Endothelial cell of umbilical vein (primary cell): Measurements from ENCODE around the gene ITM2C. TPM values are rescaled to one million over a fixed set of nuclear protein-coding genes. Genes with fewer than 3 reads are reported as not detected.

ENCODE experiments used
- BruUV-seq: library from RNA; stranded (reverse); fragments of 400-500 nt; replicated peaks from 2 replicates; lab custom pipeline; 2021; lab: Mats Ljungman, UMichigan
- CTCF ChIA-PET: fragments of 300-600, 350-600 bp; sonication (Branson Sonifier 250); formaldehyde crosslinking; loops from one replicate; lab custom pipeline; 2021; ENCODE audit warnings: antibody characterized with exemption, inconsistent platforms; lab: Charles Lee
- POLR2A ChIA-PET: fragments of 300-600, 350-600 bp; sonication (Branson Sonifier 250); formaldehyde crosslinking; loops from one replicate; lab custom pipeline; 2021; ENCODE audit warnings: antibody characterized with exemption, inconsistent platforms; lab: Charles Lee
- DNase-seq: peaks from one replicate; pipeline ENCODE4 v3.0.0-alpha.2; 2011; ENCODE audit warnings: low read depth, low spot score
- FAIRE-seq: peaks from 2 replicates; lab custom pipeline; 2011; peaks lifted over from hg19 to GRCh38; lab: Jason Lieb, UNC
- H2AFZ ChIP-seq: 2 replicates; pipeline ENCODE4 v1.6.0; 2012; ENCODE audit warnings: low read depth, low read length, control low read depth, inconsistent platforms
- H3K27ac ChIP-seq: 2 replicates; pipeline ENCODE4 v1.5.1; 2011; ENCODE audit warnings: low read depth, mild to moderate bottlenecking, control low read depth, low read length, moderate library complexity; ENCODE audit not compliant: insufficient read depth
- H3K27me3 ChIP-seq, 2 experiments: 2 replicates each; pipeline versions ENCODE4 v1.6.0 to v1.6.1; 2011; ENCODE audit warnings: low read length in 2 of 2, mixed read lengths in 1 of 2; ENCODE audit not compliant: control insufficient read depth in 2 of 2, insufficient read depth in 2 of 2
- H3K36me3 ChIP-seq, 2 experiments: 2 replicates in 1 of 2; 3 replicates in 1 of 2; pipeline ENCODE4 v1.5.1; 2011; ENCODE audit warnings: low read length in 2 of 2, mild to moderate bottlenecking in 1 of 2, moderate library complexity in 1 of 2; ENCODE audit not compliant: control insufficient read depth in 2 of 2, insufficient read depth in 2 of 2; ENCODE audit errors: extremely low read depth in 1 of 2
- H3K4me1 ChIP-seq: 3 replicates; pipeline ENCODE4 v1.5.1; 2011; ENCODE audit warnings: mild to moderate bottlenecking, low read length; ENCODE audit not compliant: control insufficient read depth, insufficient read depth; ENCODE audit errors: extremely low read depth
- H3K4me2 ChIP-seq: 2 replicates; pipeline ENCODE4 v1.6.1; 2011; ENCODE audit warnings: low read length, control low read depth, mixed read lengths; ENCODE audit not compliant: insufficient read depth
- H3K4me3 ChIP-seq, 3 experiments: fragments of 200-600 bp in 1 of 3; sonication (generic), shearing (Covaris generic) in 1 of 3; replicated peaks in 1 of 3; 2 replicates each; pipeline ENCODE4 v1.5.1; 2011 to 2016; ENCODE audit warnings: control low read depth in 3 of 3, low read length in 3 of 3, mild to moderate bottlenecking in 2 of 3, inconsistent platforms in 1 of 3, low read depth in 1 of 3, moderate library complexity in 1 of 3; ENCODE audit not compliant: insufficient read depth in 1 of 3
- H3K79me2 ChIP-seq: 2 replicates; pipeline ENCODE4 v1.6.0; 2012; ENCODE audit warnings: low read length, inconsistent platforms; ENCODE audit not compliant: control insufficient read depth, insufficient read depth
- H3K9ac ChIP-seq: replicated peaks from 2 replicates; pipeline ENCODE3; 2011; ENCODE audit warnings: low read length, control low read depth; ENCODE audit not compliant: insufficient read depth; ENCODE audit errors: extremely low read depth
- H3K9me1 ChIP-seq: replicated peaks from 3 replicates; pipeline ENCODE4 v1.6.0; 2011; ENCODE audit warnings: mild to moderate bottlenecking, low read length; ENCODE audit not compliant: control insufficient read depth, insufficient read depth; ENCODE audit errors: extremely low read depth
- H3K9me3 ChIP-seq: replicated peaks from 2 replicates; pipeline ENCODE4 v1.5.1; 2012; ENCODE audit warnings: low read length, inconsistent platforms; ENCODE audit not compliant: control insufficient read depth, insufficient read depth
- H4K20me1 ChIP-seq: replicated peaks from 2 replicates; pipeline ENCODE3; 2011; ENCODE audit warnings: mild to moderate bottlenecking, low read length; ENCODE audit not compliant: control insufficient read depth, insufficient read depth; ENCODE audit errors: extremely low read depth
- EZH2 ChIP-seq: IDR thresholded peaks from 2 replicates; pipeline ENCODE4 v1.6.1; 2012; ENCODE audit warnings: borderline replicate concordance, low read depth, mild to moderate bottlenecking, moderate library complexity, low read length, inconsistent platforms; ENCODE audit not compliant: severe bottlenecking
- FOS ChIP-seq: IDR thresholded peaks from 2 replicates; pipeline ENCODE4 v1.6.1; 2011; ENCODE audit warnings: mild to moderate bottlenecking, low read length, moderate library complexity, borderline replicate concordance; ENCODE audit not compliant: insufficient read depth
- GATA2 ChIP-seq: IDR thresholded peaks from 2 replicates; pipeline ENCODE4 v1.7.0; 2011; ENCODE audit warnings: low read depth, mild to moderate bottlenecking, moderate library complexity, mixed read lengths, low read length; ENCODE audit not compliant: insufficient read length, insufficient read depth
- JUN ChIP-seq: IDR thresholded peaks from 2 replicates; pipeline ENCODE4 v1.6.1; 2011; ENCODE audit warnings: borderline replicate concordance, low read depth; ENCODE audit not compliant: insufficient read length, insufficient read depth
- MAX ChIP-seq: IDR thresholded peaks from 2 replicates; pipeline ENCODE4 v1.6.1; 2011; ENCODE audit not compliant: insufficient read depth, insufficient read length
- MYC ChIP-seq: IDR thresholded peaks from one replicate; pipeline ENCODE4 v1.6.1; 2011; ENCODE audit warnings: mild to moderate bottlenecking, low read depth, low read length
- POLR2A ChIP-seq: IDR thresholded peaks from 2 replicates; pipeline ENCODE4 v1.6.1; 2012; ENCODE audit warnings: low read depth, mild to moderate bottlenecking, control low read depth, low read length
- POLR2AphosphoS5 ChIP-seq: IDR thresholded peaks from 2 replicates; pipeline ENCODE4 v1.6.1; 2012; ENCODE audit warnings: low read depth, mild to moderate bottlenecking, control low read depth, low read length, moderate library complexity; ENCODE audit not compliant: insufficient read depth
- dilution Hi-C: fragments of 300-500 bp; cut with MboI; formaldehyde crosslinking; loops from one replicate; pipeline ENCODE4 v1.15.0; 2019; ENCODE audit warnings: low sequenced_read_pairs; ENCODE audit not compliant: extremely low pct_ligation_motif_present
- intact Hi-C: fragments of 100-400 bp; cut with micrococcal nuclease; formaldehyde crosslinking; loops from one replicate; pipeline ENCODE4 v1.10.0; 2022
- polyA plus RNA-seq, 4 experiments: library from polyadenylated mRNA; depleted of rRNA in 3 of 4; stranded (reverse) in 3 of 4; unstranded in 1 of 4; fragments of >200 nt; gene quantifications; 2 replicates each; pipeline versions ENCODE4 v1.2.1 to v1.2.3, GENCODE V29; 2011 to 2012; ENCODE audit warnings: missing spikeins in 1 of 4
- total RNA-seq: library from RNA; stranded (reverse); gene quantifications from 2 replicates; pipeline ENCODE4 v1.2.3, GENCODE V29; 2021
- TF ChIP-seq, protein P1 (sequence below), 2 donors: IDR thresholded peaks; 1 replicate in 1 of 2; 2 replicates in 1 of 2; pipeline ENCODE4 v1.5.1; 2011; ENCODE audit warnings: low read length in 2 of 2, mild to moderate bottlenecking in 2 of 2, moderate library complexity in 2 of 2, control low read depth in 1 of 2, inconsistent platforms in 1 of 2, low read depth in 1 of 2; ENCODE audit not compliant: insufficient read depth in 1 of 2; ENCODE audit errors: extremely low read depth in 1 of 2

The ITM2C gene
- total and polyA plus RNA-seq, 2 donors (not counting 3 experiments of a cell fraction or from before 2014, with no cell fraction given): 12.0 to 12.1 TPM

DNA sequence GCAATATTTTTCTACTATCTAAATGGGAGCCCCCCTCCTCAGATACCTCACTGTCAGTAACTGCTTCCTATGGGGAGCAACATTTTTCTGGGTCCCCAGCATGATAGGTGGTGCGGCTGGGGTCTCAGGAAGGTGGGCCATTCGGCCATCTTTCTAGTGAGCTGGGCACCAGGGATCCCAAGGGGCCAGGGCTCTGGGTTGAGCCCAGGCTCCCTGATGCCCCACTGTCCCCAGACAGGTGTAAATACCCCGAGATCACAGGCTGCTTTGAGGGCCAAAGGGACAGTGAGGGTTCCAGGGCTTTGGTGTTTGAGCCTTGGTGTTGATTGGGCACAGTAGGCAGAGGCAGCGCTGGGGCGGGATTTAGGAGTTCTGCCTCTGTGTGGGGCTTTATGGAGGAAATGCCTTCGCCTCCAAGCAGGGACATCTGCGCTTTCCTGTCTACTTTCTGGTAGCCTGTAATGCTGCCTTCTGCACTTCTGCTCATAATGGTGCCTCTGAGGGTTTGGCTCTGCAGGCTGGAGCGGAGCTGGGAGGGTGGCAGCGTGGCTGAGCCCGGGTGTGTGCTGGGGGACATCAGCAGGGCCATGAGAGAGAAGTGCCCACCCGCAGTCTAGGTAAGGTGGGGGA, 5.3 kb downstream of the ITM2C start:
- BruUV-seq: no TSS peak
- intact Hi-C loops (no loop called here), dilution Hi-C loops (no loop called here)
- Histone ChIP-seq H3K36me3 (no peaks in the 10 kb centered on the region), H2AFZ (no peak overlapping the region), H3K27me3 (peaks cover 7 to 12% of the 10 kb centered on the region in 2 experiments), H3K4me1 (no peaks in the 10 kb centered on the region), H3K4me2 (no peak overlapping the region), H3K9me3 (no peaks in the 10 kb centered on the region), H3K79me2 (no peaks in the 10 kb centered on the region), H4K20me1 (no peaks in the 10 kb centered on the region), H3K9ac (no peak overlapping the region), H3K27ac (no peak overlapping the region), H3K9me1 (no peaks in the 10 kb centered on the region), H3K4me3 (no peak overlapping the region)
- FAIRE-seq (no peak), DNase-seq (no peak)
- TF ChIP-seq, protein P1, sequence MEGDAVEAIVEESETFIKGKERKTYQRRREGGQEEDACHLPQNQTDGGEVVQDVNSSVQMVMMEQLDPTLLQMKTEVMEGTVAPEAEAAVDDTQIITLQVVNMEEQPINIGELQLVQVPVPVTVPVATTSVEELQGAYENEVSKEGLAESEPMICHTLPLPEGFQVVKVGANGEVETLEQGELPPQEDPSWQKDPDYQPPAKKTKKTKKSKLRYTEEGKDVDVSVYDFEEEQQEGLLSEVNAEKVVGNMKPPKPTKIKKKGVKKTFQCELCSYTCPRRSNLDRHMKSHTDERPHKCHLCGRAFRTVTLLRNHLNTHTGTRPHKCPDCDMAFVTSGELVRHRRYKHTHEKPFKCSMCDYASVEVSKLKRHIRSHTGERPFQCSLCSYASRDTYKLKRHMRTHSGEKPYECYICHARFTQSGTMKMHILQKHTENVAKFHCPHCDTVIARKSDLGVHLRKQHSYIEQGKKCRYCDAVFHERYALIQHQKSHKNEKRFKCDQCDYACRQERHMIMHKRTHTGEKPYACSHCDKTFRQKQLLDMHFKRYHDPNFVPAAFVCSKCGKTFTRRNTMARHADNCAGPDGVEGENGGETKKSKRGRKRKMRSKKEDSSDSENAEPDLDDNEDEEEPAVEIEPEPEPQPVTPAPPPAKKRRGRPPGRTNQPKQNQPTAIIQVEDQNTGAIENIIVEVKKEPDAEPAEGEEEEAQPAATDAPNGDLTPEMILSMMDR (IDR thresholded peaks at IDR 0.05; ENCODE audit: extremely low read depth in 1 of 2, insufficient read depth in 1 of 2, low read depth in 1 of 2, low read length in 2 of 2): no peak
- no peak for TF ChIP-seq POLR2A
- no peak for TF ChIP-seq GATA2
- TF ChIP-seq POLR2AphosphoS5: no peak
- TF ChIP-seq MYC: no peak
- no peak for TF ChIP-seq JUN
- TF ChIP-seq MAX: no peak
- no peak for TF ChIP-seq FOS
- TF ChIP-seq EZH2: no peak
- ChIA-PET CTCF (interaction anchor here (0.8 to 1.6 kb wide), 2 partner anchors 8 to 117 kb away, joined by 3 to 6 read pairs; no protein-coding TSS in a partner anchor), POLR2A (no interaction called here)
